AG04449 (cell line): ENCODE measurements around the gene IL3.

Experiments
- CTCF ChIA-PET: fragments of 350-600 bp; formaldehyde crosslinking; extraction: SDS; loops from one replicate; lab custom pipeline; 2021; ENCODE audit warnings: antibody characterized with exemption; lab: Yijun Ruan, JAX
- POLR2A ChIA-PET: fragments of 400-600, 350-600 bp; formaldehyde crosslinking; extraction: SDS; loops from one replicate; lab custom pipeline; 2020; ENCODE audit warnings: antibody characterized with exemption, inconsistent platforms; lab: Yijun Ruan, JAX
- DNase-seq: peaks from one replicate; pipeline ENCODE4 v3.0.0-alpha.2; 2010; ENCODE audit warnings: low read depth, low spot score
- H3K4me3 ChIP-seq: 2 replicates; pipeline ENCODE4 v1.5.1; 2011; ENCODE audit warnings: low read depth, mild to moderate bottlenecking, control low read depth, low read length
- TF ChIP-seq, protein P1 (sequence below): IDR thresholded peaks from one replicate; pipeline ENCODE4 v1.5.1; 2011; ENCODE audit warnings: mild to moderate bottlenecking, moderate library complexity, low read length, control low read depth, inconsistent platforms; ENCODE audit not compliant: insufficient read depth; ENCODE audit errors: missing control alignments

IL3 gene

DNA sequence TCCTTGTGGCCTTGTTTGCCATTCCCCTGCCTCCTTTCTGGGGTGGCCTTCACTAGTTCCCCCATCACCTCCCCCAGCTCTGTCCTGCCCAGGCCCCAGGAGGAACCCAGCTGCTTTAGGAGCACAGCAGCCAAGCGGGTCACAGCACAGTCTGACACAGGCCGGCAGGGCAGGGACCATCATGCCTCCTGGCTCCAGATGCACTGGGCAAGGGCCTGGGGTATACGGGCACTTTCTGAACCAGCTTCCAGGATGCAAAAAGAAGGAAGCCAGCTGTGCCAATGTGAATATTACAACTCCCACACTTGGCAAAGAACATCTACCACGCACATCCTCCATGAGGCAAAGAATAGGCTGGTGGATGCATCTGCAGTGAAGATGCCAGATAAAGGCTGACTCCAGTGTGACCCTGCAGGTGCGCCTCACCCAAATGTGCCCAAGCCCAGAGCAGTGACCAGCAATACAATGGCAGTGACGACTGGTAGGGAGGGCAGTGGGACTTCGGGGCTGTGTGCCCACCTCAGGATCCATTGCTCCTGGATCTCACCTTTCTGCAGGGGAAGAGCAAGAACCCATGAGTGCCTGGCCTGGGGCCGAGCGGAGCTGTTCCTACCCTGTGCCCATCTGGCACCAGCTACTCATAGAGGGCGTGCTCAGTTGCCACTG lies 6.3 kb upstream of the IL3 start:
- CTCF ChIA-PET = interaction anchor here (1.1 to 6.3 kb wide), 3 partner anchors 9 to 465 kb away, joined by 3 to 61 read pairs (median 8); partner anchors contain the start of gene IL3
- no peak for DNase-seq
- no peak overlapping the region for H3K4me3 ChIP-seq
- POLR2A ChIA-PET = no interaction called here
- TF ChIP-seq, protein P1, sequence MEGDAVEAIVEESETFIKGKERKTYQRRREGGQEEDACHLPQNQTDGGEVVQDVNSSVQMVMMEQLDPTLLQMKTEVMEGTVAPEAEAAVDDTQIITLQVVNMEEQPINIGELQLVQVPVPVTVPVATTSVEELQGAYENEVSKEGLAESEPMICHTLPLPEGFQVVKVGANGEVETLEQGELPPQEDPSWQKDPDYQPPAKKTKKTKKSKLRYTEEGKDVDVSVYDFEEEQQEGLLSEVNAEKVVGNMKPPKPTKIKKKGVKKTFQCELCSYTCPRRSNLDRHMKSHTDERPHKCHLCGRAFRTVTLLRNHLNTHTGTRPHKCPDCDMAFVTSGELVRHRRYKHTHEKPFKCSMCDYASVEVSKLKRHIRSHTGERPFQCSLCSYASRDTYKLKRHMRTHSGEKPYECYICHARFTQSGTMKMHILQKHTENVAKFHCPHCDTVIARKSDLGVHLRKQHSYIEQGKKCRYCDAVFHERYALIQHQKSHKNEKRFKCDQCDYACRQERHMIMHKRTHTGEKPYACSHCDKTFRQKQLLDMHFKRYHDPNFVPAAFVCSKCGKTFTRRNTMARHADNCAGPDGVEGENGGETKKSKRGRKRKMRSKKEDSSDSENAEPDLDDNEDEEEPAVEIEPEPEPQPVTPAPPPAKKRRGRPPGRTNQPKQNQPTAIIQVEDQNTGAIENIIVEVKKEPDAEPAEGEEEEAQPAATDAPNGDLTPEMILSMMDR = no peak

DNA sequence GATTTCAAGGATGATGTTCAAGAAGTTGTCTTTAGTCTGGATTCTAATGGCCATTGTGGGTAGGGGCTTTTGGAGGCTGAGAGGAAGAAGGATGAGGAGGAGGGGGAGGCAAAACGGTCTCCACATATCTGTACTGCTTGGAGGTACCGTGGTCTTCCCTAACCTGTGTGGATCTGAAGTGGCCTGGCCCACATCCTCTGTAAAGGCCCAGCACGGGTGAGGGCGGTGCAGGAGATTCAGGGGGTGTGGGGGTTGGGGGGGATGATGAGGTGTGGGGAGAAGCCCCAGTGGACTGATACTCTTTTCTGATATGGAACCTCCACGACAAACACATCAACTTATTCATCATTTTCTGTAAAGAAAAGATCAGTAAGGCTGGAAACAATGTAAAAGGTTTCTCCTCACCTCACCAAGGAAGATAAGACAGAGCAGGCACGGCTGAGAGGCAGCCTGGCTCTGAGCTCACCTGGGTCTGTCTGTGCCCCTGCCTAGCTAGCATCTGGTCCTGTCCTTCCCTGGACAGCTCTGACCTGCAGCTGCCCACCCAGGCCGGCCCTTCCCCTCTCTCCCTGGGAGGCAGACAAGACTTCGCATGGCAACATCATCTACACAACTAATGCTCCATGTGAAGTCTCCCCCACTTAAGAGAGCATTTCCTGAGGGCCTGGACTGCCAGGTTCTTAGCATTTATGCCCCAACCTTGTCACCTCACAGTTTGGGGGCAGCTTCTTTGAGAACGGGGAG lies 5.6 kb upstream of the IL3 start:
- CTCF ChIA-PET = interaction anchor here (1.6 to 6.3 kb wide), 2 partner anchors 8 to 9 kb away, joined by 3 to 61 read pairs; partner anchors contain the start of gene IL3
- POLR2A ChIA-PET = no interaction called here
- TF ChIP-seq, protein P1 = no peak
- no peak for DNase-seq
- H3K4me3 ChIP-seq = no peak overlapping the region

DNA sequence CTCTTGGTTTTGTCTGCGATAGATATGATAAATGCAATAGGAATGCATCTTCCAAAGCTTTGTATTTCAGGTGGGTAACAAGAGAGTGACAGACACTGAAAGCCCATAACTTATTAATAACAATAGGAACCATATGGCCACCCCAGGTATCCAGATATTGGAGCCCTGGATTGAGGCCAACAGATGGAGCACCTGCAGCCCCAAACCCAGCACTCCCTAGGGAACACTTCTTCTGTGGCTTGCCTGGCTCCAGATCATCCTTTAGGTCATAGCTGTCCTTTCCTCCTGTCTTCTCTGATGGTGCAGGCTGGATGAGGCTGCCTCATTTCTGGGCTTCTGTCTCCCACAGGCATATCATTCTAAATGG lies 5.0 kb upstream of the IL3 start:
- POLR2A ChIA-PET = no interaction called here
- DNase-seq = no peak
- H3K4me3 ChIP-seq = no peak overlapping the region
- CTCF ChIA-PET = interaction anchor here (1.6 to 6.3 kb wide), 2 partner anchors 8 to 10 kb away, joined by 3 to 61 read pairs; partner anchors contain the start of gene IL3
- TF ChIP-seq, protein P1 = no peak

DNA sequence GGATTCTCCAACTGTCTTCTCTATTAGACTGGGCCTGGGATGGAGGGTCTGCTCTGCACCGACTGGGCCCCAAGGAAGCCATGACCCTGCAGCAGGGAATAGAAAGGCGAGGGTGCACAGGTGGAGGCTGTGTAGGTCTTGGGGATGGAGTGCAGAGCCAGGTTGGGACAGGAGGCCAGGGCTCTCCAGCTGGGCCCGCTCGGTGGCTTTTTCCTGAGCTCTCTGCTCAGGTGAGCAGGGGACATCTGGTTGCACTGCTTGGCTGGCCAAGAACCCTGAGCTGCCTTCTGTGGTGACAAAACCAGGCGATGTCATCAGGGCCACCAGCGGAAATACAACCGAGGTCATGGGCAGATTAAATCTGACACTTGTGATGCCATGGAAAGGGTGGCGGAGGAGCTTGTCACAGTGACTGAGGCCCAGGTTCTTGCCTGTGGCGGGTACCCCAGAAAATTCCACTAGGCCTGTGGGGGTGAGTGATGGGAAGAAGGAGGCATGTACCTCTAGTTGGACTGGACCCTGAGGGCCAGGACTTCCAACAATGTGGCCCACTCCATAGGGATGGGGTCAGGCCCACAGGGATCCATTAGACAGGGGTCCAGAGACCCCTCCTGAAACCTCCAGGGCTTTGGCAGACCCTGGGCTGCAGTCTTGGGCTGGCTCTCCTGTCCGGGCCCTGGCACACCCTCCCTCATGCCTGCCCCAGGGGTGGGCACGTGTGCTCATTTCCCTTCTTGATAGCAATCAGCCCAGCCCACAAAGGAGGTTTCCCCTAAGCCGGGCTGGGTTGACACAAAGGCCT lies 4.4 kb upstream of the IL3 start:
- CTCF ChIA-PET = interaction anchor here (0.6 to 6.3 kb wide), 4 partner anchors 7 to 466 kb away, joined by 3 to 61 read pairs (median 4); partner anchors contain the start of gene IL3
- POLR2A ChIA-PET = no interaction called here
- no peak for DNase-seq
- no peak overlapping the region for H3K4me3 ChIP-seq
- TF ChIP-seq, protein P1 = no peak

DNA sequence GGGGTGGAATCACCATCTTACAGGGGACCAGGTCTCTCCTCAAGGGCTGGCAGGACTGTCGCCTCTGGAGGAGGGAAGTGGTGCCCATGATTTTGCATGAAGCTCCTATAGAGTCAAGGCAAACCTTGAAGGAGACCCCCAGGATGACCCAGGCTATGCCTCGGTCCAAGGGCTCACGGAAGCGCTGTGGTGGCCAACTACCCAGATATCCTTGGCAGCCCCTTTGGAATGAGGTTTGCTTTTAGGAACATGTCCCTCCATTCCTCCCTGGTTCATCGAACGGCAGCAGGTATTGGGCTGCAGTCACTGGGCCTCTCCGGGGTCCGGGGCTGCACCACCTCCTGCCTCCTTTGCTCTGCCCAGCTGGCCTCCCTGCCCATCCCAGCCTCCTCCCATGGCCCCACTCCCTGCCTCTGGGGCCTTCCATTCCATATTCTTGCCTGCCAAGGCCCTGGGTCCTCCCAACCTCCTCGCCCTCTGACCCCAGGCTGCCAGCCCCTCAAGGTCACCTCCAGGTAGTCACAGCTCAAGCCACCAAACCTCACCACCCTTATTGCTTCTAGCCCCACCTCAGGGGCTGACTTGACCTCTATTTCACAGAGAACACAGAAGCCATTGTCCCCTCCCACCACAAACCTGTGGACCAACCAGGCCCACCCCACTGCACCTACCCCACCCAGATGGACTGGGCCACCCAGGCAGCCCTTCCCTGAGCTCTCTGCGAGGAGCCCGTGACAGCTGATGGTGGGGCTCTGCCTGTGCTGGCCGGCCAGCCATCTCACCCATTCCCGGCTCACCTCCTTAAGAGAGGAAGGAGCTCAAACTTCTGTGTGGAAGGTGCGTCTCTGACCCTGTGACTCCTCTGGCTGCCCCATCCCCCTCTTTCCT lies 3.6 kb upstream of the IL3 start:
- CTCF ChIA-PET = interaction anchor here (0.6 to 6.3 kb wide), 4 partner anchors 6 to 467 kb away, joined by 3 to 61 read pairs (median 4); partner anchors contain the start of gene IL3
- POLR2A ChIA-PET = no interaction called here
- DNase-seq = no peak
- TF ChIP-seq, protein P1 = no peak
- H3K4me3 ChIP-seq = no peak overlapping the region
